Mesenchymal stem cell (in vitro differentiated cells and primary cell): Measurements from ENCODE around the gene B4GALT7. TPM values are rescaled to one million over a fixed set of nuclear protein-coding genes. Genes with fewer than 3 reads are reported as not detected.
A peak's percentile ranks its signal among the peaks of the same experiment; 100 is the strongest.

Source experiments
- DNase-seq: peaks from one replicate; pipeline ENCODE4 v3.0.0-alpha.2; 2013
- H2AFZ ChIP-seq: one replicate; pipeline ENCODE4 v1.6.1; 2013; ENCODE audit warnings: low read depth, mild to moderate bottlenecking, control low read depth, inconsistent platforms, low read length, moderate library complexity
- H2AK5ac ChIP-seq: 2 replicates; pipeline ENCODE4 v1.6.1; 2013; ENCODE audit warnings: low read length, moderate library complexity, mild to moderate bottlenecking, inconsistent platforms; ENCODE audit not compliant: severe bottlenecking
- H2BK120ac ChIP-seq: one replicate; pipeline ENCODE4 v1.6.1; 2013; ENCODE audit warnings: low read depth, mild to moderate bottlenecking, inconsistent platforms, low read length, moderate library complexity
- H2BK12ac ChIP-seq, 2 experiments: one replicate each; pipeline ENCODE4 v1.6.1; 2013; ENCODE audit warnings: inconsistent platforms in 2 of 2, low read length in 2 of 2, mild to moderate bottlenecking in 2 of 2, moderate library complexity in 2 of 2, control low read depth in 1 of 2
- H2BK15ac ChIP-seq: one replicate; pipeline ENCODE4 v1.6.1; 2013; ENCODE audit warnings: mild to moderate bottlenecking, low read depth, inconsistent platforms; ENCODE audit not compliant: poor library complexity, severe bottlenecking
- H2BK5ac ChIP-seq: 2 replicates; pipeline ENCODE4 v1.6.1; 2013; ENCODE audit warnings: low read depth, mild to moderate bottlenecking, low read length, control low read depth, inconsistent platforms; ENCODE audit not compliant: poor library complexity, severe bottlenecking
- H3K14ac ChIP-seq, 2 experiments: one replicate each; pipeline ENCODE4 v1.6.1; 2013; ENCODE audit warnings: inconsistent platforms in 2 of 2, low read length in 2 of 2, control low read depth in 1 of 2, mild to moderate bottlenecking in 1 of 2, moderate library complexity in 1 of 2
- H3K18ac ChIP-seq, 2 experiments: one replicate each; pipeline ENCODE4 v1.6.1; 2013; ENCODE audit warnings: inconsistent platforms in 2 of 2, low read length in 2 of 2, control low read depth in 1 of 2, low read depth in 1 of 2, mild to moderate bottlenecking in 1 of 2
- H3K23ac ChIP-seq, 2 experiments: one replicate each; pipeline ENCODE4 v1.6.1; 2013; ENCODE audit warnings: inconsistent platforms in 2 of 2, low read length in 2 of 2, mild to moderate bottlenecking in 2 of 2, moderate library complexity in 2 of 2, control low read depth in 1 of 2
- H3K27ac ChIP-seq: 2 replicates; pipeline ENCODE4 v1.5.1; 2013; ENCODE audit warnings: mild to moderate bottlenecking, moderate library complexity, low read length, control low read depth, inconsistent platforms; ENCODE audit not compliant: poor library complexity, severe bottlenecking
- H3K27me3 ChIP-seq, 2 experiments: 2 replicates each; pipeline versions ENCODE4 v1.6.1 to v1.7.0; 2013; ENCODE audit warnings: low read length in 2 of 2, mild to moderate bottlenecking in 2 of 2, moderate library complexity in 2 of 2, control low read depth in 1 of 2, inconsistent platforms in 1 of 2; ENCODE audit not compliant: control insufficient read depth in 1 of 2, insufficient read depth in 1 of 2
- H3K36me3 ChIP-seq, 2 experiments: 2 replicates each; pipeline versions ENCODE4 v1.6.1 to v1.7.0; 2013; ENCODE audit warnings: low read length in 2 of 2, control low read depth in 1 of 2, inconsistent platforms in 1 of 2, low read depth in 1 of 2, mild to moderate bottlenecking in 1 of 2; ENCODE audit not compliant: insufficient read depth in 2 of 2, control insufficient read depth in 1 of 2
- H3K4ac ChIP-seq, 2 experiments: one replicate each; pipeline ENCODE4 v1.6.1; 2013; ENCODE audit warnings: inconsistent platforms in 2 of 2, low read length in 2 of 2, mild to moderate bottlenecking in 2 of 2, moderate library complexity in 2 of 2, control low read depth in 1 of 2, low read depth in 1 of 2
- H3K4me1 ChIP-seq: 2 replicates; pipeline ENCODE4 v1.6.1; 2013; ENCODE audit warnings: low read depth, low read length, control low read depth; ENCODE audit not compliant: control insufficient read depth, insufficient read depth
- H3K4me2 ChIP-seq: 2 replicates; pipeline ENCODE4 v1.6.1; 2013; ENCODE audit warnings: low read length, mild to moderate bottlenecking, inconsistent platforms; ENCODE audit not compliant: poor library complexity, severe bottlenecking
- H3K4me3 ChIP-seq, 2 experiments: 2 replicates each; pipeline versions ENCODE4 v1.5.1 to v1.7.0; 2013; ENCODE audit warnings: low read length in 2 of 2, mild to moderate bottlenecking in 2 of 2, control low read depth in 1 of 2, low read depth in 1 of 2; ENCODE audit not compliant: insufficient read depth in 1 of 2
- H3K79me1 ChIP-seq: replicated peaks from 2 replicates; pipeline ENCODE4 v1.6.1; 2013; ENCODE audit warnings: mild to moderate bottlenecking, control low read depth, low read length, inconsistent platforms; ENCODE audit not compliant: poor library complexity, severe bottlenecking
- H3K9ac ChIP-seq: 2 replicates; pipeline ENCODE4 v1.7.0; 2013; ENCODE audit warnings: mild to moderate bottlenecking, low read length, moderate library complexity
- H3K9me3 ChIP-seq: 2 replicates; pipeline ENCODE4 v1.7.0; 2013; ENCODE audit warnings: mild to moderate bottlenecking, low read length; ENCODE audit not compliant: control insufficient read depth
- H4K8ac ChIP-seq: one replicate; pipeline ENCODE4 v1.6.1; 2013; ENCODE audit warnings: inconsistent platforms, mild to moderate bottlenecking, low read length, moderate library complexity
- H4K91ac ChIP-seq: one replicate; pipeline ENCODE4 v1.6.1; 2013; ENCODE audit warnings: mild to moderate bottlenecking, low read length, inconsistent platforms
- WGBS: methylation state at CpG from one replicate; pipeline ENCODE4 v1.1.7; 2013; ENCODE audit warnings: mixed read lengths; 5-methylcytosine and 5-hydroxymethylcytosine counted together
- polyA plus RNA-seq, 2 experiments: library from polyadenylated mRNA; stranded (reverse); fragments of 200-250 nt; gene quantifications; one replicate each; pipeline ENCODE4 v1.2.3, GENCODE V29; 2013

The B4GALT7 gene
- 33.5 TPM for polyA plus RNA-seq (2013, experiment 1 of 2)
- polyA plus RNA-seq (2013, experiment 2 of 2): 35.4 TPM

- H3K4me1 ChIP-seq: peaks cover 18% of the 10 kb centered on the region
- H2AK5ac ChIP-seq: no peak within 1 kb of the TSS
- peak within 1 kb of the TSS; percentile 18 to 73 for H3K23ac ChIP-seq
- H3K9ac ChIP-seq: peak within 1 kb of the TSS; percentile 95
- peaks cover 36% of the 10 kb centered on the region for H3K79me1 ChIP-seq
- peak within 1 kb of the TSS; percentile 88 to 91 for H3K4ac ChIP-seq
- DNase-seq: peak; percentile 73
- H3K27ac ChIP-seq: peak within 1 kb of the TSS; percentile 68
- H3K27me3 ChIP-seq: no peaks in the 10 kb centered on the region
- H3K18ac ChIP-seq: peak within 1 kb of the TSS; percentile 81 to 88
- peak within 1 kb of the TSS; percentile 96 for H3K4me2 ChIP-seq
- peak within 1 kb of the TSS in 1 of 2 experiments; percentile 0 for H3K14ac ChIP-seq
- peak within 1 kb of the TSS in 1 of 2 experiments; percentile 33 for H2BK12ac ChIP-seq
- no peaks in the 10 kb centered on the region for H3K9me3 ChIP-seq
- H2BK15ac ChIP-seq: peak within 1 kb of the TSS; percentile 86
- WGBS: under 1% methylated on average over 70 of the region's 86 CpGs
- peak within 1 kb of the TSS; percentile 98 for H4K8ac ChIP-seq
- H3K36me3 ChIP-seq: peaks cover 23 to 38% of the 10 kb centered on the region in 2 experiments
- H3K4me3 ChIP-seq: peak within 1 kb of the TSS; percentile 86 to 92
- peak within 1 kb of the TSS; percentile 36 for H2BK120ac ChIP-seq
- H2AFZ ChIP-seq: peak within 1 kb of the TSS; percentile 96
- peak within 1 kb of the TSS; percentile 39 for H2BK5ac ChIP-seq
- H4K91ac ChIP-seq: peak within 1 kb of the TSS; percentile 88
Observed at GRCh38 chr5:177599731-177600507, at the start of gene B4GALT7. Gene B4GALT7 (plus strand): TSS chr5:177600132. CDS start chr5:177600211, 79 bp downstream.

- peak overlapping the region; percentile 28 for H4K8ac ChIP-seq
- no peak overlapping the region for H2AFZ ChIP-seq
- peaks cover 9 to 23% of the 10 kb centered on the region in 2 experiments for H3K36me3 ChIP-seq
- no peaks in the 10 kb centered on the region for H3K27me3 ChIP-seq
- peaks cover 18% of the 10 kb centered on the region for H3K4me1 ChIP-seq
- H2BK5ac ChIP-seq: no peak overlapping the region
- peak overlapping the region; percentile 53 for H3K27ac ChIP-seq
- H2BK15ac ChIP-seq: no peak overlapping the region
- H2BK12ac ChIP-seq: peak overlapping the region in 1 of 2 experiments; percentile 54
- peaks cover 15% of the 10 kb centered on the region for H3K79me1 ChIP-seq
- H2AK5ac ChIP-seq: no peak overlapping the region
- no peak overlapping the region for H3K23ac ChIP-seq
- 52% methylated on average over 15 of the region's 16 CpGs for WGBS
- H3K14ac ChIP-seq: peak overlapping the region in 1 of 2 experiments; percentile 63
- H3K9me3 ChIP-seq: no peaks in the 10 kb centered on the region
- peak overlapping the region; percentile 61 for H4K91ac ChIP-seq
- peak overlapping the region; percentile 90 to 94 for H3K4me3 ChIP-seq
- peak overlapping the region; percentile 88 for H3K9ac ChIP-seq
- H3K4ac ChIP-seq: peak overlapping the region in 1 of 2 experiments; percentile 37
- H2BK120ac ChIP-seq: peak overlapping the region; percentile 13
- DNase-seq: peak; percentile 38
- H3K4me2 ChIP-seq: peak overlapping the region; percentile 98
- peak overlapping the region; percentile 30 to 38 for H3K18ac ChIP-seq
Observed at GRCh38 chr5:177552839-177553455, 47.0 kb upstream of the B4GALT7 start.

- H3K4ac ChIP-seq: peak overlapping the region; percentile 77 to 79
- H3K4me1 ChIP-seq: peaks cover 16% of the 10 kb centered on the region
- peaks cover 15% of the 10 kb centered on the region for H3K79me1 ChIP-seq
- peak overlapping the region; percentile 62 for H4K91ac ChIP-seq
- peak overlapping the region; percentile 90 to 94 for H3K4me3 ChIP-seq
- H3K4me2 ChIP-seq: peak overlapping the region; percentile 98
- H3K18ac ChIP-seq: peak overlapping the region; percentile 34 to 93
- WGBS: under 1% methylated on average over 33 of the region's 72 CpGs
- H3K36me3 ChIP-seq: peaks cover 9 to 23% of the 10 kb centered on the region in 2 experiments
- peak overlapping the region; percentile 23 for H2AFZ ChIP-seq
- no peak overlapping the region for H2AK5ac ChIP-seq
- peak overlapping the region; percentile 94 to 96 for H3K14ac ChIP-seq
- no peak overlapping the region for H2BK5ac ChIP-seq
- peak overlapping the region; percentile 94 for H2BK120ac ChIP-seq
- no peaks in the 10 kb centered on the region for H3K9me3 ChIP-seq
- peak overlapping the region in 1 of 2 experiments; percentile 85 for H3K23ac ChIP-seq
- no peak overlapping the region for H2BK12ac ChIP-seq
- peak overlapping the region; percentile 88 for H3K9ac ChIP-seq
- H3K27me3 ChIP-seq: no peaks in the 10 kb centered on the region
- H2BK15ac ChIP-seq: peak overlapping the region; percentile 67
- H3K27ac ChIP-seq: peak overlapping the region; percentile 53
- H4K8ac ChIP-seq: peak overlapping the region; percentile 82
- peak; percentile 30 for DNase-seq
Observed at GRCh38 chr5:177553671-177554429, 46.1 kb upstream of the B4GALT7 start.
